ENCODE data around the gene CAMSAP1. TPM values are rescaled to one million over a fixed set of nuclear protein-coding genes. Genes with fewer than 3 reads are reported as not detected.

Gene CAMSAP1
- total and polyA plus RNA-seq, 2 donors (not counting 1 experiment from before 2014, with no cell fraction given) = 6.6 to 31.0 TPM

GRCh38 chr9:135849181-135849580 is 58.2 kb downstream of the CAMSAP1 start:
- Histone ChIP-seq H3K9ac (ENCODE audit: low read length) (no peak overlapping the region), H3K4me1 (ENCODE audit: control insufficient read depth in 2 of 2, insufficient read depth in 2 of 2, low read length in 2 of 2) (no peaks in the 10 kb centered on the region), H3K79me2 (ENCODE audit: control insufficient read depth, insufficient read depth, low read length) (no peaks in the 10 kb centered on the region), H3K9me3 (ENCODE audit: control extremely low read depth in 1 of 3, control insufficient read depth in 2 of 3, insufficient read depth in 1 of 3, low read length in 2 of 3) (no peaks in the 10 kb centered on the region), H3K4me3 (ENCODE audit: control extremely low read depth in 1 of 5, extremely low read depth in 1 of 5, insufficient read depth in 1 of 5, low read depth in 2 of 5, low read length in 4 of 5) (no peak overlapping the region), H3K27me3 (replicated peaks in 1 of 4; ENCODE audit: control extremely low read depth in 1 of 4, control insufficient read depth in 3 of 4, insufficient read depth in 4 of 4, low read length in 3 of 4) (no peaks in the 10 kb centered on the region), H3K27ac (ENCODE audit: low read length in 2 of 2) (no peak overlapping the region), H3K36me3 (replicated peaks in 1 of 2; ENCODE audit: control extremely low read depth in 1 of 2, control insufficient read depth in 1 of 2, extremely low read depth in 1 of 2, insufficient read depth in 2 of 2, low read length in 1 of 2) (peaks cover 0 to 19% of the 10 kb centered on the region in 2 experiments), H2AFZ (ENCODE audit: insufficient read depth, low read depth, low read length, poor library complexity, severe bottlenecking) (no peak overlapping the region), H3K4me2 (replicated peaks; ENCODE audit: low read depth, low read length, poor library complexity, severe bottlenecking) (no peak overlapping the region), H4K20me1 (ENCODE audit: control insufficient read depth, insufficient read depth, low read length, poor library complexity, severe bottlenecking) (no peaks in the 10 kb centered on the region)
- POLR2A ChIA-PET = no interaction called here
- 83% methylated on average over 8 of the region's 8 CpGs for WGBS (ENCODE audit: insufficient coverage)
- Mint-ChIP-seq H3K9me3 (ENCODE audit: insufficient read depth) (peaks cover 2% of the 10 kb centered on the region), H3K27me3 (no peaks in the 10 kb centered on the region), H3K4me3 (no peak overlapping the region), H3K4me1 (no peaks in the 10 kb centered on the region), H3K27ac (no peak overlapping the region)
- intact Hi-C loops (cut with micrococcal nuclease) = no loop called here
- CTCF ChIA-PET = no interaction called here
- ATAC-seq (ENCODE audit: low read depth) (no peak), DNase-seq (no peak)
- TF ChIP-seq EZH2 (IDR thresholded peaks at IDR 0.05; ENCODE audit: borderline replicate concordance, insufficient read depth, low read depth, low read length, poor library complexity, severe bottlenecking) = no peak
- TF ChIP-seq, protein P1, sequence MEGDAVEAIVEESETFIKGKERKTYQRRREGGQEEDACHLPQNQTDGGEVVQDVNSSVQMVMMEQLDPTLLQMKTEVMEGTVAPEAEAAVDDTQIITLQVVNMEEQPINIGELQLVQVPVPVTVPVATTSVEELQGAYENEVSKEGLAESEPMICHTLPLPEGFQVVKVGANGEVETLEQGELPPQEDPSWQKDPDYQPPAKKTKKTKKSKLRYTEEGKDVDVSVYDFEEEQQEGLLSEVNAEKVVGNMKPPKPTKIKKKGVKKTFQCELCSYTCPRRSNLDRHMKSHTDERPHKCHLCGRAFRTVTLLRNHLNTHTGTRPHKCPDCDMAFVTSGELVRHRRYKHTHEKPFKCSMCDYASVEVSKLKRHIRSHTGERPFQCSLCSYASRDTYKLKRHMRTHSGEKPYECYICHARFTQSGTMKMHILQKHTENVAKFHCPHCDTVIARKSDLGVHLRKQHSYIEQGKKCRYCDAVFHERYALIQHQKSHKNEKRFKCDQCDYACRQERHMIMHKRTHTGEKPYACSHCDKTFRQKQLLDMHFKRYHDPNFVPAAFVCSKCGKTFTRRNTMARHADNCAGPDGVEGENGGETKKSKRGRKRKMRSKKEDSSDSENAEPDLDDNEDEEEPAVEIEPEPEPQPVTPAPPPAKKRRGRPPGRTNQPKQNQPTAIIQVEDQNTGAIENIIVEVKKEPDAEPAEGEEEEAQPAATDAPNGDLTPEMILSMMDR (IDR thresholded peaks at IDR 0.05) = no peak

- Histone ChIP-seq H3K79me2 (ENCODE audit: control insufficient read depth, insufficient read depth, low read length) (no peaks in the 10 kb centered on the region), H4K20me1 (ENCODE audit: control insufficient read depth, insufficient read depth, low read length, poor library complexity, severe bottlenecking) (no peaks in the 10 kb centered on the region), H3K27me3 (replicated peaks in 1 of 4; ENCODE audit: control extremely low read depth in 1 of 4, control insufficient read depth in 3 of 4, insufficient read depth in 4 of 4, low read length in 3 of 4) (no peaks in the 10 kb centered on the region), H3K36me3 (replicated peaks in 1 of 2; ENCODE audit: control extremely low read depth in 1 of 2, control insufficient read depth in 1 of 2, extremely low read depth in 1 of 2, insufficient read depth in 2 of 2, low read length in 1 of 2) (peaks cover 0 to 18% of the 10 kb centered on the region in 2 experiments), H3K27ac (ENCODE audit: low read length in 2 of 2) (no peak overlapping the region), H3K4me1 (ENCODE audit: control insufficient read depth in 2 of 2, insufficient read depth in 2 of 2, low read length in 2 of 2) (no peaks in the 10 kb centered on the region), H2AFZ (ENCODE audit: insufficient read depth, low read depth, low read length, poor library complexity, severe bottlenecking) (no peak overlapping the region), H3K4me3 (ENCODE audit: control extremely low read depth in 1 of 5, extremely low read depth in 1 of 5, insufficient read depth in 1 of 5, low read depth in 2 of 5, low read length in 4 of 5) (no peak overlapping the region), H3K4me2 (replicated peaks; ENCODE audit: low read depth, low read length, poor library complexity, severe bottlenecking) (no peak overlapping the region), H3K9ac (ENCODE audit: low read length) (no peak overlapping the region), H3K9me3 (ENCODE audit: control extremely low read depth in 1 of 3, control insufficient read depth in 2 of 3, insufficient read depth in 1 of 3, low read length in 2 of 3) (no peaks in the 10 kb centered on the region)
- no peak for DNase-seq
- intact Hi-C loops (cut with micrococcal nuclease) = no loop called here
- 95% methylated on average over 11 of the region's 13 CpGs for WGBS (ENCODE audit: insufficient coverage)
- ChIA-PET CTCF (no interaction called here), POLR2A (no interaction called here)
- peaks cover 6% of the 10 kb centered on the region for H3K9me3 Mint-ChIP-seq (ENCODE audit: insufficient read depth)
- H3K27ac Mint-ChIP-seq = no peak overlapping the region
- H3K27me3 Mint-ChIP-seq = no peaks in the 10 kb centered on the region
- no peaks in the 10 kb centered on the region for H3K4me1 Mint-ChIP-seq
- no peak for ATAC-seq (ENCODE audit: low read depth)
- no peak overlapping the region for H3K4me3 Mint-ChIP-seq
- TF ChIP-seq, protein P1 (IDR thresholded peaks at IDR 0.05) = no peak
- TF ChIP-seq EZH2 (IDR thresholded peaks at IDR 0.05; ENCODE audit: borderline replicate concordance, insufficient read depth, low read depth, low read length, poor library complexity, severe bottlenecking) = no peak
Measured at GRCh38 chr9:135848341-135849047, 58.9 kb downstream of the CAMSAP1 start.
